AG04449 (cell line): Measurements from ENCODE around the gene RHBDL1.

Experiments
- CTCF ChIA-PET: fragments of 350-600 bp; formaldehyde crosslinking; extraction: SDS; loops from one replicate; lab custom pipeline; 2021; ENCODE audit warnings: antibody characterized with exemption; lab: Yijun Ruan, JAX
- POLR2A ChIA-PET: fragments of 400-600, 350-600 bp; formaldehyde crosslinking; extraction: SDS; loops from one replicate; lab custom pipeline; 2020; ENCODE audit warnings: antibody characterized with exemption, inconsistent platforms; lab: Yijun Ruan, JAX
- DNase-seq: peaks from one replicate; pipeline ENCODE4 v3.0.0-alpha.2; 2010; ENCODE audit warnings: low read depth, low spot score
- H3K4me3 ChIP-seq: 2 replicates; pipeline ENCODE4 v1.5.1; 2011; ENCODE audit warnings: low read depth, mild to moderate bottlenecking, control low read depth, low read length
- CTCF ChIP-seq: IDR thresholded peaks from one replicate; pipeline ENCODE4 v1.5.1; 2011; ENCODE audit warnings: mild to moderate bottlenecking, moderate library complexity, low read length, control low read depth, inconsistent platforms; ENCODE audit not compliant: insufficient read depth; ENCODE audit errors: missing control alignments

Gene RHBDL1

DNA sequence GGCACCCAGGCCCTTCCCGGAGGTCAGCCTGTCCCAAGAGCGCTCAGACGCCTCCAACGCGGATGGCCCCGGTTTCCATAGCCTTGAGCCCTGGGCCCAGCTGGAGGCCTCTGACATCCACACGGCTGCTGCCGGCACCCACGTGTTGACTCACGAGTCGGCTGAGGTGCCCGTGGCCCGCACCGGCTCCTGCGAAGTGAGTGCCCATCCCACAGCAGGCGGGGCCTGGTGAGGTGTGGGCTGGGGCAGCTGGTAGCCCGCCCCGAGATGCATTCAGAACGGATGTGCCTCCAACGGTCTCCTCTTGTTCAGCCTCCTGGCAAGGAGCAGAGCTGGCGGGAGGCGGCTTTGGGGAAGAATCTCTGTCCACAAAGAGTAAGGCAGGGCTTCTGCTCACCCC, 23.6 kb upstream of the RHBDL1 start:
- POLR2A ChIA-PET = interaction anchor here (1.0 kb wide), 1 partner anchor 15 kb away, joined by 4 read pairs; the partner anchor contains the start of gene METTL26
- no peak for DNase-seq
- H3K4me3 ChIP-seq = no peak overlapping the region
- TF ChIP-seq CTCF = no peak
- CTCF ChIA-PET = interaction anchor here (1.1 to 2.3 kb wide), 2 partner anchors 8 to 16 kb away, joined by 4 to 13 read pairs; partner anchors contain the start of gene RHOT2

- no peak for DNase-seq
- ChIA-PET POLR2A (interaction anchor here (1.0 kb wide), 1 partner anchor 16 kb away, joined by 4 read pairs; the partner anchor contains the start of gene METTL26), CTCF (interaction anchor here (1.1 to 2.3 kb wide), 3 partner anchors 9 to 15 kb away, joined by 4 to 13 read pairs (median 4); partner anchors contain the start of gene RHOT2)
- no peak overlapping the region for H3K4me3 ChIP-seq
- no peak for TF ChIP-seq CTCF
Observed at GRCh38 chr16:652454-653305, 22.8 kb upstream of the RHBDL1 start.

- ChIA-PET POLR2A (no interaction called here), CTCF (interaction anchor here (1.2 kb wide), 1 partner anchor 13 kb away, joined by 4 read pairs; the partner anchor contains the start of gene RHOT2)
- DNase-seq = no peak
- TF ChIP-seq CTCF = no peak
- no peak overlapping the region for H3K4me3 ChIP-seq
Observed at GRCh38 chr16:654034-654433, 21.4 kb upstream of the RHBDL1 start.

GRCh38 chr16:657487-657886, 18.0 kb upstream of the RHBDL1 start:
- POLR2A ChIA-PET = no interaction called here

GRCh38 chr16:658679-659571, 16.5 kb upstream of the RHBDL1 start:
- no peak for DNase-seq
- no peak overlapping the region for H3K4me3 ChIP-seq
- no peak for TF ChIP-seq CTCF
- ChIA-PET POLR2A (no interaction called here), CTCF (interaction anchor here (0.8 to 2.2 kb wide), 7 partner anchors 9 to 82 kb away, joined by 3 to 11 read pairs (median 3); partner anchors contain the start of gene WDR90)

More at GRCh38 chr16:657487-657886, 18.0 kb upstream of the RHBDL1 start:
- no peak overlapping the region for H3K4me3 ChIP-seq
- CTCF ChIA-PET = interaction anchor here (1.5 kb wide), 1 partner anchor 10 kb away, joined by 6 read pairs; the partner anchor contains the start of gene RHOT2
- TF ChIP-seq CTCF = no peak
- DNase-seq = no peak
